OCI-LY3 (cell line): ENCODE measurements around the gene RAD51B.

Source experiments
- CTCF ChIP-seq: fragments of 200-600, 300-600 bp; sonication (generic); IDR thresholded peaks from 2 replicates; pipeline ENCODE4 v1.5.1; 2014; ENCODE audit warnings: antibody characterized with exemption, low read length, low read depth
- EZH2phosphoT487 ChIP-seq: fragments of 200-600 bp; shearing (Covaris generic); IDR thresholded peaks from 2 replicates; pipeline ENCODE4 v1.6.1; 2018; ENCODE audit warnings: antibody characterized with exemption, mixed run types, low read depth

DNA sequence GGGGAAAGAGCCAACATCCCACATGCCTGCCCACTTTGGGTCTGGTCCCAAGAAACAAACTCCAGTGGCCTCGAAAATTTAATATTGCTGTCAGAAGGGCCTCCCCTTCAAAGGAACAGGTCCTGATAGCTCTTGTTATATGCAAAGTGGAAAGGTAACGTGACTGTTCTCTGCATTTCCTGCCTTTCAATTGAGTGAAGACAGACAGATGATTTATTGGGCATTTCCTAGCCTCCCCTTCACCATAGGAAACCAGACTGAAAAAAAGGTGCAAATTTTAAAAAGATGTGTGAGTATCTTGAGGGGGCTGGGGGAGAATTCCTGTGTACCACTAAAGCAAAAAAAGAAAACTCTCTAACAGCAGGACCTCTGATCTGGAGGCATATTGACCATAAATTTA, 738.1 kb downstream of the RAD51B start:
- no peak for TF ChIP-seq CTCF
- TF ChIP-seq EZH2phosphoT487: no peak
